Measurements from ENCODE around the gene MT1E. TPM values are rescaled to one million over a fixed set of nuclear protein-coding genes. Genes with fewer than 3 reads are reported as not detected.

MT1E gene
- total and polyA plus RNA-seq, 12 donors: 105 to 1,395 (median 413) TPM

DNA sequence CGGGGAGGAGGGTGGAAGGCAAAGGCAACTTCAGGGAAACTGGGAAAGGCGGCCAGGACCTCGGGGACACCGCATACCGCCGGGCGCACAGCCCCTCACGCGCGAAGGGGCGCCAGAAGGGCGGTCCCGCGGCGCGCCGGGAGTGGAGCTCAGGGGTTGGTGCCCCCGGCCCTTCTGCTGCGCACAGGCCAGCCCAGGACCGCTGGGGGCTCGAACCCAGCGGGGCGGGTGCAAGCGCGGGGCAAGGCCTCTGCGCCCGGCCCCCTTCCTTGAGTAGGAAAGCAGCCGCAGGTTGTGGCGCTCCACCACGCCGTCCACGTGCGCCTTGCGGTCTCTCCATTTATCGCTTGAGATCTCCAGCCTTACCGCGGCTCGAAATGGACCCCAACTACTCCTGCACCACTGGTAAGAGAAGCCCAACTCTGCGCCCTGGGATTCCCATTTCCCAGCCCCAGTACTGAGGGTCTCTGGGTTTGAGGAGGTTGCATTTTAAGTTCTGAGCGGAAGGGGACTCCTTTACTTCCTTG is 9.9 kb downstream of the MT1E start:
- no peak overlapping the region for H3K27ac ChIP-seq
- no peaks in the 10 kb centered on the region for H3K9me3 ChIP-seq (replicated peaks in 1 of 3)
- peak overlapping the region in 1 of 4 donors; percentile 26 for H3K4me3 ChIP-seq
- WGBS, 4 donors: 23 to 52% (median 37%) methylated on average over 8 to 40 of the region's 40 CpGs
- H3K27me3 ChIP-seq: peaks cover 7% of the 10 kb centered on the region
- H3K4me1 ChIP-seq (replicated peaks in 1 of 2): peaks cover 0 to 19% of the 10 kb centered on the region in 2 donors
- H3K36me3 ChIP-seq (replicated peaks in 1 of 2): no peaks in the 10 kb centered on the region
- no peak for TF ChIP-seq POLR2A (IDR thresholded peaks at IDR 0.05)
- TF ChIP-seq, protein P1, sequence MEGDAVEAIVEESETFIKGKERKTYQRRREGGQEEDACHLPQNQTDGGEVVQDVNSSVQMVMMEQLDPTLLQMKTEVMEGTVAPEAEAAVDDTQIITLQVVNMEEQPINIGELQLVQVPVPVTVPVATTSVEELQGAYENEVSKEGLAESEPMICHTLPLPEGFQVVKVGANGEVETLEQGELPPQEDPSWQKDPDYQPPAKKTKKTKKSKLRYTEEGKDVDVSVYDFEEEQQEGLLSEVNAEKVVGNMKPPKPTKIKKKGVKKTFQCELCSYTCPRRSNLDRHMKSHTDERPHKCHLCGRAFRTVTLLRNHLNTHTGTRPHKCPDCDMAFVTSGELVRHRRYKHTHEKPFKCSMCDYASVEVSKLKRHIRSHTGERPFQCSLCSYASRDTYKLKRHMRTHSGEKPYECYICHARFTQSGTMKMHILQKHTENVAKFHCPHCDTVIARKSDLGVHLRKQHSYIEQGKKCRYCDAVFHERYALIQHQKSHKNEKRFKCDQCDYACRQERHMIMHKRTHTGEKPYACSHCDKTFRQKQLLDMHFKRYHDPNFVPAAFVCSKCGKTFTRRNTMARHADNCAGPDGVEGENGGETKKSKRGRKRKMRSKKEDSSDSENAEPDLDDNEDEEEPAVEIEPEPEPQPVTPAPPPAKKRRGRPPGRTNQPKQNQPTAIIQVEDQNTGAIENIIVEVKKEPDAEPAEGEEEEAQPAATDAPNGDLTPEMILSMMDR (IDR thresholded peaks at IDR 0.05): no peak
- intact Hi-C loops (cut with DNase I): no loop called here
- DNase-seq: no peak

DNA sequence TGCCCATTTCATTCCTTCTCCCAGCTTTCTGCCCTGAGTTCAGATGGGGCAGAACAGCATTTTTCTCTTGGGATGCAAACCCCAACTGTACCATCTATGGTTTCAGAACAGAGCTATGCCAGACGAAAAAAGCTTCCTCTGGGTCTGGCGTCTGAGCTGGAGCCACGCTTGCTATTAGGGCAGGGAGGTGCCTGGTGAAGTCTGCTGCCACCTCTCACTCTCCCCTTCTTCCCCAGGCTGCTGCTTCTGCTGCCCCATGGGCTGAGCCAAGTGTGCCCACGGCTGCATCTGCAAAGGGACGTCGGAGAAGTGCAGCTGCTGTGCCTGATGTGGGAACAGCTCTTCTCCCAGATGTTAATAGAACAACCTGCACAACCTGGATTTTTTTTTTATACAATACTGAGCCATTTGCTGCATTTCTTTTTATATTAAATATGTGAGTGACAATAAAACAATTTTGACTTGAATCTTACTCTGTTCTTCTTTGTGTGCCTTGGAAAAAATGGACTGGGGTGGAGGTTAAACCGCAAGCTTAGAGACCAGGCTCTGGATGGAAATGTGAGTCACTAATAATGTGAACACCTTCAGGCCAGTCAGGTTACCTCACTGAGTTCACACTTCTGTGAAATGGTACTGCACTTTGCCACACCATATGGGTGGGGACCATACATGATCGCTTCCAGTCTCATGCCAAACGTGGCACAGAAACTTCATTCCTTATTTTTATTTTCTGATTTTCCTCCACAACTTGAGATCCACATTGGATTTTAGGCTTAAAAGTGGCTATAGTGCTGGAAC is 11.2 kb downstream of the MT1E start:
- H3K27me3 ChIP-seq: peaks cover 7% of the 10 kb centered on the region
- WGBS, 4 donors: 70 to 79% (median 75%) methylated on average over 9 of the region's 9 CpGs
- TF ChIP-seq POLR2A (IDR thresholded peaks at IDR 0.05): no peak
- TF ChIP-seq, protein P1 (IDR thresholded peaks at IDR 0.05): no peak

DNA sequence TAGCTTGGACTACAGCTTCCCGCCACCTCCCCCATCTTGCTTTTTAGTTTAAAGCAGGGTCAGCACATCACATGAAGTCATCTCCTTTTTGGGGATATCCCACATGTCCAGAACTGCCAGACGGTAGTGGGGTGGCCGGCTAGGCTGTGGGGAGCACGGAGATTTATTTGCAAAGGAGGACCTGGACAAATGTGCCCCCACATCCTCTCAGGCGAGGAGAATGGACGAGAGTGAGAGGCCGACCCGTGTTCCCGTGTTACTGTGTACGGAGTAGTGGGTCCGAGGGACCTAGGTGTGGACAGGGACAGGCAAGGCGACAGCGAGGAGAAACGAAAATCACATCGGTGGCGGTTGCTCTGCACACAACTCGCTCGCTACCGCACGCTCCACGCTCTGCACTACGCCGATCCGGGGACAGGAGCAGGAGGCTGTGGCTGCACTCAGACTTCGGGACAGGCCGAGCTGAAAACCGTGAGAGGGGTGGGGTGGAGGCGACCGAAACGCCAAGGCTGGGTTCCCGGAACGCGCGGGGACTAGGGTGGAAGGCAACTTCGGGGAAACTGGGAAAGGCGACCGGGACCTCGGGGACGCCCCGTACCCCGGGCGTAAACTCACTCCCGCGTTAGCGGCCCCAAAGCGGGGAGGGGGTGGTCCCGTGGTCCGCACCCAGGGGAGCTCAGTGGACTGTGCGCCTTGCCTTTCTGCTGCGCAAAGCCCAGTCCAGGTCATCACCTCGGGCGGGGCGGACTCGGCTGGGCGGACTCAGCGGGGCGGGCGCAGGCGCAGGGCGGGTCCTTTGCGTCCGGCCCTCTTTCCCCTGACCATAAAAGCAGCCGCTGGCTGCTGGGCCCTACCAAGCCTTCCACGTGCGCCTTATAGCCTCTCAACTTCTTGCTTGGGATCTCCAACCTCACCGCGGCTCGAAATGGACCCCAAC is 12.5 kb downstream of the MT1E start, which contains the start of gene MT1A:
TSS of gene MT1A (plus strand) at position 853 of the 937 bp plus-strand sequence. CDS start at position 926, 73 bp downstream.
- H3K27me3 ChIP-seq: peaks cover 7% of the 10 kb centered on the region
- WGBS, 4 donors: 22 to 48% (median 31%) methylated on average over 24 to 68 of the region's 68 CpGs
- DNase-seq: peak; percentile 56 to 81 (median 78)
- H3K9me3 ChIP-seq (replicated peaks in 1 of 3): no peaks in the 10 kb centered on the region
- no peaks in the 10 kb centered on the region for H3K36me3 ChIP-seq (replicated peaks in 1 of 2)
- intact Hi-C loops (cut with DNase I): no loop called here
- H3K4me1 ChIP-seq (replicated peaks in 1 of 2): peaks cover 0 to 11% of the 10 kb centered on the region in 2 donors
- TF ChIP-seq POLR2A (IDR thresholded peaks at IDR 0.05): peak; percentile 32 to 40
- TF ChIP-seq, protein P1 (IDR thresholded peaks at IDR 0.05): no peak
- H3K27ac ChIP-seq: peak within 1 kb of the TSS in 1 of 5 donors; percentile 76
- H3K4me3 ChIP-seq: peak within 1 kb of the TSS in 1 of 4 donors; percentile 59

More for the DNA sequence above, 11.2 kb downstream of the MT1E start:
- no peaks in the 10 kb centered on the region for H3K36me3 ChIP-seq (replicated peaks in 1 of 2)
- H3K27ac ChIP-seq: no peak overlapping the region
- H3K4me1 ChIP-seq (replicated peaks in 1 of 2): peaks cover 0 to 19% of the 10 kb centered on the region in 2 donors
- intact Hi-C loops (cut with DNase I): no loop called here
- DNase-seq: no peak
- H3K4me3 ChIP-seq: no peak overlapping the region
- no peaks in the 10 kb centered on the region for H3K9me3 ChIP-seq (replicated peaks in 1 of 3)

DNA sequence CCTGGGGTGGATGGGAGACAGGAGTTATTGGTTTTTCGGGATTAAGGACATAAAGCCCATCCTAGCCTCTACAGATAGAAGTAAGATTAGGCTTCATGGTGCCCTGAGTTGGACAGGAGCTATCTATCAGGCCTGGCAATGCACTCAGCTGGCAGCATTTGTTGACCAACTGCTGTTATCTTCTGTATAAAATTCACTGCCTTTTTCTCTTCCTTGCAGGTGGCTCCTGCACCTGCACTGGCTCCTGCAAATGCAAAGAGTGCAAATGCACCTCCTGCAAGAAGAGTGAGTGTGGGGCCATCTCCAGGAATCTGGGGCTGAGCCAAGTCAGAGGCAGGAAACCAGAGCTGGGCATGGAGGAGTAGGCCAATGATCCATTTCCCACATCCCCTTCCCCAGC is 13.5 kb downstream of the MT1E start:
- TF ChIP-seq, protein P1 (IDR thresholded peaks at IDR 0.05): no peak
- no peak for TF ChIP-seq POLR2A (IDR thresholded peaks at IDR 0.05)
- Histone ChIP-seq H3K36me3 (replicated peaks in 1 of 2) (no peaks in the 10 kb centered on the region), H3K9me3 (replicated peaks in 1 of 3) (no peaks in the 10 kb centered on the region), H3K27me3 (peaks cover 7% of the 10 kb centered on the region), H3K27ac (no peak overlapping the region), H3K4me1 (replicated peaks in 1 of 2) (peaks cover 0 to 11% of the 10 kb centered on the region in 2 donors), H3K4me3 (no peak overlapping the region)
- DNase-seq: no peak
- intact Hi-C loops (cut with DNase I): no loop called here
- whole genome bisulfite sequencing, 4 donors: 69 to 100% (median 71%) methylated on average over 1 of the region's 1 CpG

Data from adrenal gland (tissue), 12 donors.